SJSA1 (cell line): Measurements from ENCODE around the gene CLEC17A. TPM values are rescaled to one million over a fixed set of nuclear protein-coding genes. Genes with fewer than 3 reads are reported as not detected.
"Not testable (repeated sequence)": the region's sequence is repeated elsewhere in the genome, so short reads cannot be mapped to it uniquely, and the experiment has no call there.

Source experiments
- DNase-seq, 2 experiments: peaks; one replicate each; pipeline ENCODE4 v3.0.0-alpha.2; 2015 to 2020; ENCODE audit warnings: low spot score in 2 of 2, low read depth in 1 of 2
- H3K27ac ChIP-seq: fragments of 250-450 bp; sonication (Bioruptor Pico); 2 replicates; pipeline ENCODE4 v1.5.1; 2020; ENCODE audit warnings: mild to moderate bottlenecking, moderate library complexity
- H3K27me3 ChIP-seq: fragments of 250-450 bp; sonication (Bioruptor Pico); replicated peaks from 2 replicates; pipeline ENCODE4 v1.5.1; 2020; ENCODE audit warnings: mild to moderate bottlenecking, moderate library complexity
- H3K36me3 ChIP-seq: fragments of 250-450 bp; sonication (Bioruptor Pico); 2 replicates; pipeline ENCODE4 v1.5.1; 2020; ENCODE audit warnings: mild to moderate bottlenecking
- H3K4me1 ChIP-seq: fragments of 250-450 bp; sonication (Bioruptor Pico); replicated peaks from 2 replicates; pipeline ENCODE4 v1.6.1; 2021; ENCODE audit warnings: mild to moderate bottlenecking
- H3K4me3 ChIP-seq: fragments of 250-450 bp; sonication (Bioruptor Pico); 2 replicates; pipeline ENCODE4 v1.5.1; 2020; ENCODE audit warnings: mild to moderate bottlenecking
- H3K9me3 ChIP-seq: fragments of 250-450 bp; sonication (Bioruptor Pico); replicated peaks from 2 replicates; pipeline ENCODE4 v1.5.1; 2020; ENCODE audit warnings: mild to moderate bottlenecking
- total RNA-seq: library from RNA; depleted of rRNA; stranded (reverse); fragments of >200 nt; shearing (Covaris generic); gene quantifications from 2 replicates; pipeline ENCODE4 v1.2.3, GENCODE V29; 2014

The CLEC17A gene
- total RNA-seq, 1 experiment from 2014 or later = 0.18 TPM

GRCh38 chr19:14616407-14616806, 33.5 kb downstream of the CLEC17A start:
- Histone ChIP-seq H3K4me1 (no peaks in the 10 kb centered on the region), H3K4me3 (no peak overlapping the region), H3K36me3 (no peaks in the 10 kb centered on the region), H3K27me3 (no peaks in the 10 kb centered on the region), H3K9me3 (peaks cover 14% of the 10 kb centered on the region), H3K27ac (no peak overlapping the region)
- DNase-seq = no peak

- Histone ChIP-seq H3K27ac (no peak overlapping the region), H3K27me3 (no peaks in the 10 kb centered on the region), H3K4me3 (no peak overlapping the region), H3K36me3 (no peaks in the 10 kb centered on the region), H3K9me3 (peaks cover 14% of the 10 kb centered on the region), H3K4me1 (no peaks in the 10 kb centered on the region)
- no peak for DNase-seq
Observed at GRCh38 chr19:14619404-14619803, 36.5 kb downstream of the CLEC17A start.

GRCh38 chr19:14624491-14624890, 41.6 kb downstream of the CLEC17A start:
- not testable (repeated sequence) for H3K36me3 ChIP-seq, H3K27me3 ChIP-seq, H3K4me3 ChIP-seq, DNase-seq, H3K4me1 ChIP-seq, H3K27ac ChIP-seq, H3K9me3 ChIP-seq

- peaks cover 3% of the 10 kb centered on the region; the same call in 1 of the 2 replicates for H3K27me3 ChIP-seq
- H3K4me1 ChIP-seq = no peaks in the 10 kb centered on the region
- DNase-seq = no peak
- H3K4me3 ChIP-seq = no peak overlapping the region
- no peak overlapping the region for H3K27ac ChIP-seq
- no peaks in the 10 kb centered on the region for H3K36me3 ChIP-seq
- H3K9me3 ChIP-seq = no peaks in the 10 kb centered on the region
Observed at GRCh38 chr19:14629557-14629956, 46.7 kb downstream of the CLEC17A start.

- DNase-seq = no peak
Observed at GRCh38 chr19:14632286-14632685, 49.4 kb downstream of the CLEC17A start.

GRCh38 chr19:14639536-14640277, 56.8 kb downstream of the CLEC17A start:
- Histone ChIP-seq H3K9me3 (no peaks in the 10 kb centered on the region), H3K4me1 (no peaks in the 10 kb centered on the region), H3K4me3 (no peak overlapping the region), H3K27me3 (0 out of 2 replicates have a peak, but pooled peaks cover 2% of the 10 kb centered on the region), H3K27ac (no peak overlapping the region), H3K36me3 (no peaks in the 10 kb centered on the region)
- no peak for DNase-seq

More at GRCh38 chr19:14632286-14632685, 49.4 kb downstream of the CLEC17A start:
- Histone ChIP-seq H3K27ac (no peak overlapping the region), H3K36me3 (no peaks in the 10 kb centered on the region), H3K4me1 (no peaks in the 10 kb centered on the region), H3K4me3 (no peak overlapping the region), H3K27me3 (peaks cover 5% of the 10 kb centered on the region; the same call in 1 of the 2 replicates), H3K9me3 (no peaks in the 10 kb centered on the region)

GRCh38 chr19:14648506-14648905, 65.6 kb downstream of the CLEC17A start:
- no peak for DNase-seq
- H3K36me3 ChIP-seq = no peaks in the 10 kb centered on the region
- H3K4me1 ChIP-seq = no peaks in the 10 kb centered on the region
- H3K9me3 ChIP-seq = no peaks in the 10 kb centered on the region
- H3K27me3 ChIP-seq = no peaks in the 10 kb centered on the region; the same call in 1 of the 2 replicates
- no peak overlapping the region for H3K4me3 ChIP-seq
- H3K27ac ChIP-seq = no peak overlapping the region

GRCh38 chr19:14649020-14649419, 66.1 kb downstream of the CLEC17A start:
- no peak for DNase-seq
- Histone ChIP-seq H3K4me3 (no peak overlapping the region), H3K27me3 (no peaks in the 10 kb centered on the region; the same call in 1 of the 2 replicates), H3K4me1 (no peaks in the 10 kb centered on the region), H3K27ac (no peak overlapping the region), H3K36me3 (no peaks in the 10 kb centered on the region), H3K9me3 (no peaks in the 10 kb centered on the region)

GRCh38 chr19:14650161-14650560, 67.3 kb downstream of the CLEC17A start:
- H3K27me3 ChIP-seq = peaks cover 4% of the 10 kb centered on the region; the same call in 1 of the 2 replicates
- H3K4me1 ChIP-seq = no peaks in the 10 kb centered on the region
- H3K27ac ChIP-seq = no peak overlapping the region
- no peaks in the 10 kb centered on the region for H3K9me3 ChIP-seq
- H3K36me3 ChIP-seq = no peaks in the 10 kb centered on the region
- no peak for DNase-seq
- no peak overlapping the region for H3K4me3 ChIP-seq

- no peak overlapping the region for H3K4me3 ChIP-seq
- no peak for DNase-seq
- H3K27me3 ChIP-seq = 0 out of 2 replicates have a peak, but pooled peaks cover 9% of the 10 kb centered on the region
Observed at GRCh38 chr19:14654786-14655560, 72.1 kb downstream of the CLEC17A start.

GRCh38 chr19:14655726-14656125, 72.8 kb downstream of the CLEC17A start:
- no peaks in the 10 kb centered on the region for H3K9me3 ChIP-seq
- no peaks in the 10 kb centered on the region for H3K36me3 ChIP-seq
- H3K27ac ChIP-seq = no peak overlapping the region
- H3K27me3 ChIP-seq = 0 out of 2 replicates have a peak, but pooled peaks cover 13% of the 10 kb centered on the region
- H3K4me3 ChIP-seq = no peak overlapping the region
- H3K4me1 ChIP-seq = no peaks in the 10 kb centered on the region
- no peak for DNase-seq

More at GRCh38 chr19:14654786-14655560, 72.1 kb downstream of the CLEC17A start:
- Histone ChIP-seq H3K9me3 (no peaks in the 10 kb centered on the region), H3K36me3 (no peaks in the 10 kb centered on the region), H3K27ac (no peak overlapping the region), H3K4me1 (no peaks in the 10 kb centered on the region)

GRCh38 chr19:14659874-14660489, 77.1 kb downstream of the CLEC17A start:
- H3K36me3 ChIP-seq = no peaks in the 10 kb centered on the region
- no peaks in the 10 kb centered on the region for H3K4me1 ChIP-seq
- no peaks in the 10 kb centered on the region for H3K9me3 ChIP-seq
- no peak overlapping the region for H3K4me3 ChIP-seq
- no peak for DNase-seq
- H3K27me3 ChIP-seq = 0 out of 2 replicates have a peak, but pooled peaks cover 11% of the 10 kb centered on the region
- no peak overlapping the region for H3K27ac ChIP-seq

- H3K27me3 ChIP-seq = 0 out of 2 replicates have a peak, but pooled peaks cover 8% of the 10 kb centered on the region
- no peaks in the 10 kb centered on the region for H3K4me1 ChIP-seq
- no peak overlapping the region for H3K4me3 ChIP-seq
- no peak overlapping the region for H3K27ac ChIP-seq
- H3K36me3 ChIP-seq = no peaks in the 10 kb centered on the region
- H3K9me3 ChIP-seq = no peaks in the 10 kb centered on the region
- no peak for DNase-seq
Observed at GRCh38 chr19:14661372-14661924, 78.6 kb downstream of the CLEC17A start.
